ENCODE results near the gene KLF17. TPM values are rescaled to one million over a fixed set of nuclear protein-coding genes. Genes with fewer than 3 reads are reported as not detected.

Gene KLF17
- total RNA-seq, 2 donors from 2014 or later: 0.92 TPM; not detected in 1

DNA sequence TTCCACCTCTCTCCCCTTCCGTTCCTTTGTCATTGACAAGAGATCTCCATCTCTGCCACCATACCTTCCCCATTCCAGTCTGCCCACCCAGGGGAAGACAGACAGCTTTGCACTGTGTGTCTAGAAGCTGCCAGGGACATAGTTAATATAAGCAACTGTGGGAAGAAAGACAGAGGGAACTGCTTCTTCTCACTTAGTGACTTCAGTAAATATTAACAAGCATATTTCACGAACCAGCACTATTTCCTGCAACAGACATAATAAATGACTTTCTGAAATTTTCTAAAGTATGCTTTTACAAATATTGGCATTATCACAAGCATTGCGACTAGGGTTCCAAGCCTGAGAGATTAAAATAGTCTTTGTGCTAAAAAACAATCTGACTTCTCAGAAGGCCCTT lies 44.2 kb upstream of the KLF17 start:
- Histone ChIP-seq H3K4me3 (no peak overlapping the region), H3K9me3 (no peaks in the 10 kb centered on the region), H3K27ac (peak overlapping the region; percentile 34 to 65), H3K27me3 (replicated peaks; ENCODE audit: insufficient read depth) (no peaks in the 10 kb centered on the region), H3K36me3 (no peaks in the 10 kb centered on the region), H3K4me1 (ENCODE audit: control insufficient read depth in 1 of 2, low read depth in 2 of 2) (peaks cover 19 to 40% of the 10 kb centered on the region in 2 donors)
- DNase-seq (ENCODE audit: low spot score) (no peak), ATAC-seq (ENCODE audit: insufficient number of reproducible peaks, low FRiP score, low read depth) (no peak)
- TF ChIP-seq, protein P1, sequence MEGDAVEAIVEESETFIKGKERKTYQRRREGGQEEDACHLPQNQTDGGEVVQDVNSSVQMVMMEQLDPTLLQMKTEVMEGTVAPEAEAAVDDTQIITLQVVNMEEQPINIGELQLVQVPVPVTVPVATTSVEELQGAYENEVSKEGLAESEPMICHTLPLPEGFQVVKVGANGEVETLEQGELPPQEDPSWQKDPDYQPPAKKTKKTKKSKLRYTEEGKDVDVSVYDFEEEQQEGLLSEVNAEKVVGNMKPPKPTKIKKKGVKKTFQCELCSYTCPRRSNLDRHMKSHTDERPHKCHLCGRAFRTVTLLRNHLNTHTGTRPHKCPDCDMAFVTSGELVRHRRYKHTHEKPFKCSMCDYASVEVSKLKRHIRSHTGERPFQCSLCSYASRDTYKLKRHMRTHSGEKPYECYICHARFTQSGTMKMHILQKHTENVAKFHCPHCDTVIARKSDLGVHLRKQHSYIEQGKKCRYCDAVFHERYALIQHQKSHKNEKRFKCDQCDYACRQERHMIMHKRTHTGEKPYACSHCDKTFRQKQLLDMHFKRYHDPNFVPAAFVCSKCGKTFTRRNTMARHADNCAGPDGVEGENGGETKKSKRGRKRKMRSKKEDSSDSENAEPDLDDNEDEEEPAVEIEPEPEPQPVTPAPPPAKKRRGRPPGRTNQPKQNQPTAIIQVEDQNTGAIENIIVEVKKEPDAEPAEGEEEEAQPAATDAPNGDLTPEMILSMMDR (IDR thresholded peaks at IDR 0.05): no peak

DNA sequence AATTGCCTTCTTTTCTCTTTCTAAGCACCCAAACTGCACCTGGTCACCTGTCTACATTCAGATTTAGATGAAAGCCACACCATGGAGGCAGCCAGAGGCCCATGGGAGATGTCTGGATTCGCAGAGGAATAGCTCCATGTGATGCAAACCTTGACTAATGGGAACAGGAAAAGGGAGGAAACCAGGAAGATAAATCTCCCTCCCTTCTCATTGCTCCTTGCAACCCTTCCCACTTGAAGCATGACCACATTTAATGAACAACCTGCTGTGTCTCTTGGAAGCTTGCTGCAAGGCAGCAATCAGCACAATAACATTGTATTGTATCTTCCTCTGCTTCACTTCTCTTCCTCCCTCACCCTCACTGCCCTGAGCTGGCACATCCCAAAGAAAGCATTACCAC lies 42.6 kb upstream of the KLF17 start:
- Histone ChIP-seq H3K4me1 (ENCODE audit: control insufficient read depth in 1 of 2, low read depth in 2 of 2) (peaks cover 19 to 40% of the 10 kb centered on the region in 2 donors), H3K36me3 (no peaks in the 10 kb centered on the region), H3K9me3 (no peaks in the 10 kb centered on the region), H3K4me3 (no peak overlapping the region), H3K27ac (no peak overlapping the region), H3K27me3 (replicated peaks; ENCODE audit: insufficient read depth) (no peaks in the 10 kb centered on the region)
- ATAC-seq (ENCODE audit: insufficient number of reproducible peaks, low FRiP score, low read depth) (no peak), DNase-seq (ENCODE audit: low spot score) (no peak)
- TF ChIP-seq, protein P1 (IDR thresholded peaks at IDR 0.05): no peak

DNA sequence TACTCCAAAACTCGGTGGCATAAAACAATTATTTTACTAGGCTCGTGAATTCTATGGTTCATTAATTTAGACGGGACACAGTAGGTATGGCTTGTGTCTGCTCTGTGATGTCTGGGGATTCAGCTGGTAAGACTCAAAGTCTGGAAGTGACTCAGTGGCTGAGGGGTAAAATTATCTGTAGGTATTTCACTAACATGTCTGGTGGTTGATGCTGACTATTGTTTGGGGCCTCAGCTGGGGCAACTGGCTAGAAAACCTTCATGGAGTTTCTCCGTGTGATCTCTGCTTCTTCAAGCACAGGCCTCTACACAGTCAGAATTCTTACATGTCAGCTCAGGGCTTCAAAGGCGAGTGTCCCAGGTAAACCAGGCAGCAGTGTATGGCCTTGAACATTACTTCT lies 41.2 kb upstream of the KLF17 start:
- no peak for ATAC-seq (ENCODE audit: insufficient number of reproducible peaks, low FRiP score, low read depth)
- no peaks in the 10 kb centered on the region for H3K36me3 ChIP-seq
- H3K27ac ChIP-seq: no peak overlapping the region
- no peaks in the 10 kb centered on the region for H3K9me3 ChIP-seq
- H3K4me1 ChIP-seq (ENCODE audit: control insufficient read depth in 1 of 2, low read depth in 2 of 2): peaks cover 19 to 35% of the 10 kb centered on the region in 2 donors
- no peaks in the 10 kb centered on the region for H3K27me3 ChIP-seq (replicated peaks; ENCODE audit: insufficient read depth)
- no peak overlapping the region for H3K4me3 ChIP-seq
- TF ChIP-seq, protein P1 (IDR thresholded peaks at IDR 0.05): no peak
- no peak for DNase-seq (ENCODE audit: low spot score)

DNA sequence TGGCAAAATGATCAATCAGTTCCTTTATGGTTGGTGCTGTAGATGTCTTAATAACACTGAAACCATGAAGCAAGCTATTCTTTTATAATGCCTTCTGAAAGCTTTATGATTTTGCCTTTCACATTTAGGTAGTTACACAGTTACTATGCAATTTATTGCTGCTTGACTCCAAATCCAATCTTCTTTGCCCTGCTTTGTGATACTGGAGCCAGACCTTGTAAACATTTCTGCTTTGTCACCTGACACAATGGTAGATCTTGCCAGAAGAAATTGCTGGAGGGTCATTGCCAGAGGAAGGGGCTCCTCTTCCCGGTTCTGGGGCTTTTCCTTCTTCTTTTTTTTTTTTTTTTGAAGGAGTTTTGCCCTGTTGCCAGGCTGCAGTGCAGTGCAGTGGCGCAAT lies 40.5 kb upstream of the KLF17 start:
- H3K27me3 ChIP-seq (replicated peaks; ENCODE audit: insufficient read depth): no peaks in the 10 kb centered on the region
- ATAC-seq (ENCODE audit: insufficient number of reproducible peaks, low FRiP score, low read depth): no peak
- no peaks in the 10 kb centered on the region for H3K9me3 ChIP-seq
- TF ChIP-seq, protein P1 (IDR thresholded peaks at IDR 0.05): no peak
- DNase-seq (ENCODE audit: low spot score): no peak
- peaks cover 13 to 32% of the 10 kb centered on the region in 2 donors for H3K4me1 ChIP-seq (ENCODE audit: control insufficient read depth in 1 of 2, low read depth in 2 of 2)
- no peaks in the 10 kb centered on the region for H3K36me3 ChIP-seq
- no peak overlapping the region for H3K27ac ChIP-seq
- H3K4me3 ChIP-seq: no peak overlapping the region

DNA sequence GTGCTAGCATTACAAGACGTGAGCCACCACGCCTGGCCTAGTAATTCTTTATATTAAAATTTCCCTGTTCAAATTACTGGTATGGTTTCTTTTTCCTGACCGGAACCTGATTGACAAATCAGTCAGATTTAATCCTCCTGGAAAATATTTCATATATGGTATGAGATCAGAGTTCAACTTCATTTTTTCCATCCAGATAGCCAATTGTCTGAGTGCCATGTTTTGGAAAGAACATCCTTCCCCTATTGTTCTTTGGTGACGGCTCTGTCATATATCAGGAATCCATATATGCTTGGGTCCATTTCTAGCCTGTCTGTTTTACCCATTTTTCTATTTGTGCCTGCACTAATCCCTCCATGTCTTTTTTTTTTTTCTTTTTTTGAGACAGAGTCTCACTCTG lies 39.1 kb upstream of the KLF17 start:
- Histone ChIP-seq H3K27me3 (replicated peaks; ENCODE audit: insufficient read depth) (no peaks in the 10 kb centered on the region), H3K4me3 (no peak overlapping the region), H3K36me3 (no peaks in the 10 kb centered on the region), H3K27ac (no peak overlapping the region), H3K4me1 (ENCODE audit: control insufficient read depth in 1 of 2, low read depth in 2 of 2) (peaks cover 7 to 17% of the 10 kb centered on the region in 2 donors), H3K9me3 (no peaks in the 10 kb centered on the region)
- TF ChIP-seq, protein P1 (IDR thresholded peaks at IDR 0.05): no peak
- DNase-seq (ENCODE audit: low spot score) (no peak), ATAC-seq (ENCODE audit: insufficient number of reproducible peaks, low FRiP score, low read depth) (no peak)

Measured in thoracic aorta (tissue), 2 donors.